SK-N-SH (cell line): ENCODE results near the gene WNT5A. TPM values are rescaled to one million over a fixed set of nuclear protein-coding genes. Genes with fewer than 3 reads are reported as not detected.

Experiments used
- CTCF ChIA-PET: fragments of 300-600, 350-600 bp; formaldehyde crosslinking; extraction: SDS; loops from one replicate; lab custom pipeline; 2021; lab: Yijun Ruan, JAX
- POLR2A ChIA-PET: fragments of 350-600 bp; sonication (Branson Sonifier 250); formaldehyde crosslinking; extraction: SDS; loops from one replicate; lab custom pipeline; 2020; ENCODE audit warnings: antibody characterized with exemption, inconsistent platforms; lab: Yijun Ruan, JAX
- DNase-seq: peaks from one replicate; pipeline ENCODE4 v3.0.0; 2012
- H2AFZ ChIP-seq: fragments of 200-600 bp; sonication (generic); 2 replicates; pipeline ENCODE4 v1.8.1; 2016; ENCODE audit warnings: antibody characterized with exemption, mild to moderate bottlenecking, low read depth
- H3F3A ChIP-seq: fragments of 200-600 bp; sonication (generic); replicated peaks from 2 replicates; pipeline ENCODE3; 2016; ENCODE audit warnings: antibody characterized with exemption, mild to moderate bottlenecking; ENCODE audit not compliant: insufficient read depth
- H3K27ac ChIP-seq, 2 experiments: fragments of 200-500 bp in 1 of 2; fragments of 200-600 bp in 1 of 2; sonication (Bioruptor generic) in 1 of 2; sonication (generic), shearing (Covaris generic) in 1 of 2; 2 replicates each; pipeline versions ENCODE4 v1.5.1 to v1.6.1; 2014 to 2016; ENCODE audit warnings: low read depth in 2 of 2, inconsistent platforms in 1 of 2, low read length in 1 of 2, mild to moderate bottlenecking in 1 of 2, mixed read lengths in 1 of 2
- H3K27me3 ChIP-seq: fragments of 200-600 bp; sonication (generic), shearing (Covaris generic); 2 replicates; pipeline ENCODE4 v1.6.1; 2016; ENCODE audit warnings: mixed run types; ENCODE audit not compliant: insufficient read depth
- H3K36me3 ChIP-seq, 2 experiments: fragments of 200-500 bp in 1 of 2; fragments of 200-600 bp in 1 of 2; sonication (Bioruptor generic) in 1 of 2; sonication (generic) in 1 of 2; replicated peaks in 1 of 2; 2 replicates each; pipeline versions ENCODE3 to v1.5.1; 2014 to 2016; ENCODE audit warnings: low read length in 1 of 2, mild to moderate bottlenecking in 1 of 2; ENCODE audit not compliant: insufficient read depth in 2 of 2, control insufficient read depth in 1 of 2
- H3K4me1 ChIP-seq, 2 experiments: fragments of 200-500 bp in 1 of 2; fragments of 200-600 bp in 1 of 2; sonication (Bioruptor generic) in 1 of 2; sonication (generic), shearing (Covaris generic) in 1 of 2; 2 replicates each; pipeline versions ENCODE4 v1.5.1 to v1.6.1; 2014 to 2016; ENCODE audit warnings: low read depth in 1 of 2, low read length in 1 of 2, mixed run types in 1 of 2; ENCODE audit not compliant: insufficient read depth in 2 of 2, control insufficient read depth in 1 of 2
- H3K4me2 ChIP-seq: fragments of 200-600 bp; sonication (generic), shearing (Covaris generic); 2 replicates; pipeline ENCODE4 v1.6.1; 2017; ENCODE audit warnings: mixed run types
- H3K4me3 ChIP-seq, 2 experiments: fragments of 200-500 bp in 1 of 2; fragments of 200-600 bp in 1 of 2; sonication (Bioruptor generic) in 1 of 2; sonication (generic), shearing (Covaris generic) in 1 of 2; 2 replicates each; pipeline versions ENCODE4 v1.5.1 to v1.8.1; 2014 to 2016; ENCODE audit warnings: low read depth in 2 of 2, inconsistent platforms in 1 of 2, low read length in 1 of 2, mild to moderate bottlenecking in 1 of 2, mixed read lengths in 1 of 2, moderate library complexity in 1 of 2
- H3K79me2 ChIP-seq: fragments of 200-600 bp; sonication (generic); 2 replicates; pipeline ENCODE4 v1.8.1; 2017; ENCODE audit warnings: mild to moderate bottlenecking; ENCODE audit not compliant: insufficient read depth
- H3K9ac ChIP-seq: fragments of 200-600 bp; sonication (generic); 2 replicates; pipeline ENCODE4 v1.6.1; 2017; ENCODE audit warnings: mixed run types
- H3K9me2 ChIP-seq: fragments of 200-600 bp; sonication (generic); 2 replicates; pipeline ENCODE4 v1.6.1; 2017; ENCODE audit warnings: mixed run types
- H3K9me3 ChIP-seq: fragments of 200-600 bp; sonication (generic); 2 replicates; pipeline ENCODE4 v1.6.1; 2017; ENCODE audit warnings: mixed run types, mild to moderate bottlenecking, moderate library complexity
- H4K20me1 ChIP-seq: fragments of 200-600 bp; sonication (generic); 2 replicates; pipeline ENCODE4 v1.6.1; 2017; ENCODE audit warnings: mild to moderate bottlenecking, mixed run types; ENCODE audit not compliant: insufficient read depth
- ELF1 ChIP-seq: IDR thresholded peaks from 2 replicates; pipeline ENCODE4 v1.4.0; 2012
- FOSL2 ChIP-seq: IDR thresholded peaks from 2 replicates; pipeline ENCODE4 v1.4.0; 2012; ENCODE audit warnings: low read depth, mild to moderate bottlenecking, moderate library complexity, borderline replicate concordance
- RAD21 ChIP-seq: IDR thresholded peaks from 2 replicates; pipeline ENCODE4 v1.6.1; 2012; ENCODE audit warnings: mild to moderate bottlenecking, low read length
- SMC3 ChIP-seq: IDR thresholded peaks from 2 replicates; pipeline ENCODE4 v1.6.1; 2012; ENCODE audit warnings: low read depth, low read length, improper control_type of control experiment
- WGBS: methylation state at CpG from one replicate; pipeline ENCODE4 v1.1.6; 2017; ENCODE audit warnings: low lambda C conversion rate; 5-methylcytosine and 5-hydroxymethylcytosine counted together
- polyA plus RNA-seq, 3 experiments: library from polyadenylated mRNA; depleted of rRNA; stranded (reverse); fragments of >200 nt; gene quantifications; 2 replicates each; pipeline ENCODE4 v1.2.3, GENCODE V29; 2012
- TF ChIP-seq, protein P1 (sequence below): IDR thresholded peaks from 2 replicates; pipeline ENCODE4 v1.6.1; 2012; ENCODE audit warnings: mild to moderate bottlenecking, low read depth, low read length, moderate library complexity
- TF ChIP-seq, protein P2 (sequence below): fragments of 200-600 bp; sonication (generic); IDR thresholded peaks from 2 replicates; pipeline ENCODE4 v1.6.1; 2017; ENCODE audit warnings: antibody characterized with exemption, mild to moderate bottlenecking, moderate library complexity
- TF ChIP-seq, protein P3 (sequence below): IDR thresholded peaks from 2 replicates; pipeline ENCODE4 v1.4.0; 2012; ENCODE audit warnings: low read depth, borderline replicate concordance

Gene WNT5A
- polyA plus RNA-seq, 1 of the 3 experiments (the other 2 are of a cell fraction) = 30.7 TPM

DNA sequence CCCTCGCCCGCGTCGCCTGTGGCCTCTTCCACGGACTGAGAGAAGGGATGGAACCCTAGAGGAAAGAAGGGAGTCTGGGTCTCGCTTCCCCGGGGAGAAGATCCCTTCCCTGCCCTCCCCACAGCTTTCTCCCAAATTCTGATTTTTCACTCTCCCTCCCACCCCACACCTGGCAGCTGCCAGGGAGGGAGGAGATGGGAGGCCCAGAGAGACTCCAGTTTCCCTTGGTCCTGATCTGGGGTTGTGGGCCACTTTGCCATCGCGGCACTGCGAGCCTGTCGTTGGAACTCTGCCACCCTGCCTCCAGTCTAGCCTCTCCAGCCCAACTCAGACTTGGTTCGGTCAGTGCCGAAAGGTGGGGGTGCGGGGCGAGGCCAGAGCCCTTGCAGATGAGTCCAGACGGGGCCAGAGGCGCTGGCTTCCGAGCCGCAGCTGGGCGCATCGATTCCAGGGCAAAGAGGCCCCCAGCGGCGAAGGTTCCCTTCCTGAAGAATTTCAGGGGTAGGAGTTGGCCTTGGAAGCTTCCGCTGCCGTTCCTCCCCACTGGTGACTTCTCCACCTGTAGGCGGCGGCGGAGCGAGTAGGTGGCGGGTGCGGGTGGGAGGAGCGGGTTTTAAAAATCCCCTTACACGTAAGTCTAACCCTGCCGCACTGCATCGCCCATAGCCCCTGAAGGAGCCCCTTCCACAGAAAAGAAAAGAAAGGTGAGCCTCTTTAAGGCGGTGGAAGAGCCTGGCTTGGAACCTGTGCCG, 5.2 kb downstream of the WNT5A start:
- Histone ChIP-seq H3K4me2 (peak overlapping the region; percentile 80), H3K79me2 (peaks cover 99% of the 10 kb centered on the region), H3K36me3 (peaks cover 15 to 20% of the 10 kb centered on the region in 2 experiments), H4K20me1 (no peaks in the 10 kb centered on the region), H3K4me1 (peaks cover 3 to 21% of the 10 kb centered on the region in 2 experiments; a peak in 2 of 4 replicates), H3K27me3 (no peaks in the 10 kb centered on the region), H2AFZ (no peak overlapping the region), H3K27ac (peak overlapping the region in 1 of 2 experiments; percentile 77; a peak in 3 of 4 replicates), H3K9ac (peak overlapping the region; percentile 79), H3K4me3 (peak overlapping the region; percentile 53 to 68), H3K9me2 (no peaks in the 10 kb centered on the region), H3K9me3 (no peaks in the 10 kb centered on the region), H3F3A (peaks cover 4% of the 10 kb centered on the region)
- POLR2A ChIA-PET = no interaction called here
- WGBS = 93% methylated on average over 27 of the region's 37 CpGs
- DNase-seq = no peak
- TF ChIP-seq FOSL2 = no peak
- TF ChIP-seq, protein P1, sequence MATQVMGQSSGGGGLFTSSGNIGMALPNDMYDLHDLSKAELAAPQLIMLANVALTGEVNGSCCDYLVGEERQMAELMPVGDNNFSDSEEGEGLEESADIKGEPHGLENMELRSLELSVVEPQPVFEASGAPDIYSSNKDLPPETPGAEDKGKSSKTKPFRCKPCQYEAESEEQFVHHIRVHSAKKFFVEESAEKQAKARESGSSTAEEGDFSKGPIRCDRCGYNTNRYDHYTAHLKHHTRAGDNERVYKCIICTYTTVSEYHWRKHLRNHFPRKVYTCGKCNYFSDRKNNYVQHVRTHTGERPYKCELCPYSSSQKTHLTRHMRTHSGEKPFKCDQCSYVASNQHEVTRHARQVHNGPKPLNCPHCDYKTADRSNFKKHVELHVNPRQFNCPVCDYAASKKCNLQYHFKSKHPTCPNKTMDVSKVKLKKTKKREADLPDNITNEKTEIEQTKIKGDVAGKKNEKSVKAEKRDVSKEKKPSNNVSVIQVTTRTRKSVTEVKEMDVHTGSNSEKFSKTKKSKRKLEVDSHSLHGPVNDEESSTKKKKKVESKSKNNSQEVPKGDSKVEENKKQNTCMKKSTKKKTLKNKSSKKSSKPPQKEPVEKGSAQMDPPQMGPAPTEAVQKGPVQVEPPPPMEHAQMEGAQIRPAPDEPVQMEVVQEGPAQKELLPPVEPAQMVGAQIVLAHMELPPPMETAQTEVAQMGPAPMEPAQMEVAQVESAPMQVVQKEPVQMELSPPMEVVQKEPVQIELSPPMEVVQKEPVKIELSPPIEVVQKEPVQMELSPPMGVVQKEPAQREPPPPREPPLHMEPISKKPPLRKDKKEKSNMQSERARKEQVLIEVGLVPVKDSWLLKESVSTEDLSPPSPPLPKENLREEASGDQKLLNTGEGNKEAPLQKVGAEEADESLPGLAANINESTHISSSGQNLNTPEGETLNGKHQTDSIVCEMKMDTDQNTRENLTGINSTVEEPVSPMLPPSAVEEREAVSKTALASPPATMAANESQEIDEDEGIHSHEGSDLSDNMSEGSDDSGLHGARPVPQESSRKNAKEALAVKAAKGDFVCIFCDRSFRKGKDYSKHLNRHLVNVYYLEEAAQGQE = no peak
- no peak for TF ChIP-seq ELF1
- TF ChIP-seq, protein P2, sequence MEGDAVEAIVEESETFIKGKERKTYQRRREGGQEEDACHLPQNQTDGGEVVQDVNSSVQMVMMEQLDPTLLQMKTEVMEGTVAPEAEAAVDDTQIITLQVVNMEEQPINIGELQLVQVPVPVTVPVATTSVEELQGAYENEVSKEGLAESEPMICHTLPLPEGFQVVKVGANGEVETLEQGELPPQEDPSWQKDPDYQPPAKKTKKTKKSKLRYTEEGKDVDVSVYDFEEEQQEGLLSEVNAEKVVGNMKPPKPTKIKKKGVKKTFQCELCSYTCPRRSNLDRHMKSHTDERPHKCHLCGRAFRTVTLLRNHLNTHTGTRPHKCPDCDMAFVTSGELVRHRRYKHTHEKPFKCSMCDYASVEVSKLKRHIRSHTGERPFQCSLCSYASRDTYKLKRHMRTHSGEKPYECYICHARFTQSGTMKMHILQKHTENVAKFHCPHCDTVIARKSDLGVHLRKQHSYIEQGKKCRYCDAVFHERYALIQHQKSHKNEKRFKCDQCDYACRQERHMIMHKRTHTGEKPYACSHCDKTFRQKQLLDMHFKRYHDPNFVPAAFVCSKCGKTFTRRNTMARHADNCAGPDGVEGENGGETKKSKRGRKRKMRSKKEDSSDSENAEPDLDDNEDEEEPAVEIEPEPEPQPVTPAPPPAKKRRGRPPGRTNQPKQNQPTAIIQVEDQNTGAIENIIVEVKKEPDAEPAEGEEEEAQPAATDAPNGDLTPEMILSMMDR = no peak
- no peak for TF ChIP-seq RAD21
- TF ChIP-seq, protein P3, sequence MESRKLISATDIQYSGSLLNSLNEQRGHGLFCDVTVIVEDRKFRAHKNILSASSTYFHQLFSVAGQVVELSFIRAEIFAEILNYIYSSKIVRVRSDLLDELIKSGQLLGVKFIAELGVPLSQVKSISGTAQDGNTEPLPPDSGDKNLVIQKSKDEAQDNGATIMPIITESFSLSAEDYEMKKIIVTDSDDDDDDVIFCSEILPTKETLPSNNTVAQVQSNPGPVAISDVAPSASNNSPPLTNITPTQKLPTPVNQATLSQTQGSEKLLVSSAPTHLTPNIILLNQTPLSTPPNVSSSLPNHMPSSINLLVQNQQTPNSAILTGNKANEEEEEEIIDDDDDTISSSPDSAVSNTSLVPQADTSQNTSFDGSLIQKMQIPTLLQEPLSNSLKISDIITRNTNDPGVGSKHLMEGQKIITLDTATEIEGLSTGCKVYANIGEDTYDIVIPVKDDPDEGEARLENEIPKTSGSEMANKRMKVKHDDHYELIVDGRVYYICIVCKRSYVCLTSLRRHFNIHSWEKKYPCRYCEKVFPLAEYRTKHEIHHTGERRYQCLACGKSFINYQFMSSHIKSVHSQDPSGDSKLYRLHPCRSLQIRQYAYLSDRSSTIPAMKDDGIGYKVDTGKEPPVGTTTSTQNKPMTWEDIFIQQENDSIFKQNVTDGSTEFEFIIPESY = no peak
- TF ChIP-seq SMC3 = no peak
- CTCF ChIA-PET = interaction anchor here (1.6 to 1.8 kb wide), 2 partner anchors 239 to 770 kb away, joined by 3 to 4 read pairs; no protein-coding TSS in a partner anchor
